Stimulated activated CD8-positive, alpha-beta memory T cell treated with anti-CD3 and anti-CD28 coated beads, Interleukin-7, amount 100 ng/mL, for 4 hours (primary cell): ENCODE data around the gene ABCC2.
"Not testable (repeated sequence)": the region's sequence is repeated elsewhere in the genome, so short reads cannot be mapped to it uniquely, and the experiment has no call there.

Experiments
- DNase-seq, 2 donors: peaks; one replicate each; pipeline ENCODE4 v3.0.0-alpha.2; 2020; ENCODE audit warnings: low read depth in 2 of 2

Gene ABCC2

DNA sequence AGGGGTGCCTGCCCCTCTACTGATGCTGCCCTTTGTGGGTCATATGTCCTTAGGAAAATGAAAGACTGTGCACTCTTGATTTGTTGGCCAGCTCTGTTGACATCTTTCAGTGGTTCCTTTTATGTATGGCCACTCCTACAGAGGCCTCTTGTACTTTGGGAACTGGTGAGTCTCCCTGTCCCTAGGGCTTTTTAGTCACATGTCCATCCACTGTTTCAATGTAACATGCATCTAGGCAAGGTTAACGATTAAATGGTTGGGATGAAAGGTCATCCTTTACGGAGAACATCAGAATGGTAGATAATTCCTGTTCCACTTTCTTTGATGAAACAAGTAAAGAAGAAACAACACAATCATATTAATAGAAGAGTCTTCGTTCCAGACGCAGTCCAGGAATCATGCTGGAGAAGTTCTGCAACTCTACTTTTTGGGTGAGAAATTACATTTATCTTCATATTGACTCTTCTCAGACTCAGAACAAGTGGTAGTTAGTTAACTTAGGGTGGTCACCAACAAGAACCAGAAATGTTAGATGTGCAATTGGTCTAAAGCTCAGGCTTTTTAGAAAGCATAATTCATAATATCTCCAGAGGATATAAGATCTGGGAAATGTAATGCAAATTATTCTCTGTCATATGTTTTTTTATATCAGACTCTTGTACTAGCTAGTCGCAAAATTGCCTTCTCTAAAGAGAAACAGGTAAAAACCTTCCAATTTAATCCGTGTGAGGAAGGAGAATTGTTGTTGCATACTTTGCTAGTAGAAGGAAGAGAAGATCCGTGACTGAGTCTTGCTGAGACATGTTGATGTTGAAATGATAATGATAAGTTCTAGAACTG, at the start of gene ABCC2:
TSS of gene ABCC2 (plus strand) at position 194 of the 840 bp plus-strand sequence. CDS start at position 399, 205 bp downstream.
- no peak for DNase-seq

DNA sequence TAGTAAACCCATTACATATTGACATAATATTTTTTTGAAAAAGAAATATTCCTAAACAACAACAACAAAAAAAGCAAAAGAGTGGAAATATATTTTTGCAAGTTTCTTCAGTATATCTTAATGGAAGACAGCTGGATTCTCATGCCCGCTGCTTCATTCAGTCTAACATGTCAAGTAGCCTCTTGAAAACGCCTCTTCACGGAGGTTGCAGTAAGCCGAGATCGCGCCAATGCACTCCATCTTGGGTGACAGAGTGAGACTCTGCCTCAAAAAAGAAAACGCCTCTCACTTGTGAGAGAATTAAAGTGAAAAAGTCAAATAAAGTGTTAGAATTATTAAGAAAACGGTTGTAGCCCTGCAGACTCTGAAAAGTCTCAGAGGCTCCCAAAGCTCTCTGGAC, 49.1 kb upstream of the ABCC2 start:
- DNase-seq: no peak

DNA sequence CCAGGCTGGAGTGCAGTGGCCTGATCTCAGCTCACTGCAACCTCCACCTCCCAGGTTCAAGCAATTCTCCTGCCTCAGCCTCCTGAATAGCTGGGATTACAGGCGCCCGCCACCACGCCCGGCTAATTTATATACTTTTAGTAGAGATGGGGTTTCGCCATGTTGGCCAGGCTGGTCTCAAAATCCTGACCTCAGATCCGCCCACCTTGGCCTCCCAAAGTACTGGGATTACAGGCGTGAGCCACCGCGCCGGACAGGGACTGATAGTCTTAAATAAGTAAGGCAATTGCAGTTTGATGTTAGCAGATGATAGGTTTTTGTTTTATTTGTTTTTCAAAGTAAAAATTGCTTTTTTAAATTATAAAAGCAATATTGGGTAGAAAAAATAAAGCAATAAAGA, 48.3 kb upstream of the ABCC2 start:
- DNase-seq: not testable (repeated sequence)

DNA sequence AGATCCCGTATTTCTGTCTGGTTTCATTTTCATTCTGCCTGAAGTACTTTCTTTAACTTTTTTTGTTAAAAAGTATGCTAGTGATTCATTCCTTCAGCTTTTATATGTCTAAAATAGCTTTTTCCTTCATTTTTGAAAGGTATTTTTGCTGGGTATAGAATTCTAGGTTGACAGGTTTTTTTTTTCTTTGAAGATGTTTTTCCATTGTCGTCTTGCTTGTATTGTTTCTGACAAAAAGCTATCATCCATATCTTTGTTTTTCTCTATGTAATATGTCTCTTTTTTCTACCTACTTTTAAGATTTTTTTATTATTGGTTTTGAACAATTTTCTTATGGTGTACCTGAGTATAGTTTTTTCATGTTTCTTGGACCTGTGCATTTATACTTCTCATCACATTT, 42.2 kb upstream of the ABCC2 start:
- no peak for DNase-seq

DNA sequence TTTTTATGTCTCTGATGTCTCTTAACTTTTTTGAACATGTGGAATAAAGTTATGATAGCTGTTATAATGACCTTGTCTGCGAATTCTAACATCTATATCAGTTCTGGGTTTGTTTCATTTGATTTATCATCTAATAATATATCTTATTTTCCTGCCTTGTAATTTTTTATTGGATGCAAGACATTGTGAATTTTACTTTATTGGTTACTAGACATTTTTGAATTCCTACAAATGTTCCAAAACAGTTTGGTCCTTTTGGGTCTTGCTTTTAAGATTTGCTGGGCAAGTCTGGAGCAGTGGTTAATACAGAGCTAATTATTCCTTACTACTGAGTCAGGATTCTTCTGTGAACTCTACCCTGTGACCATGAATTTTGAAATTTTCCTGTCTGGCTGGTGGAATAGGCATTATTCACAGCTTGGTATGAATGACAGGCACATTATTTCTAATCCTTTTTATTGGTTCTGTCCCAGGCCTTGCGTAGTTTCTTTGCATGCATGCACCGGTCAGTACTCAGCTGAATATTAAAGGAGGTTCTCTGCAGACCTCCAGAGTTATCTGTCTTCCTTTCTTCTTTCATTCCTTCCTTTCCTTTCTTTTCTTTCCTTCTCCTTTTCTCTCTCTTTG, 41.4 kb upstream of the ABCC2 start:
- no peak for DNase-seq

DNA sequence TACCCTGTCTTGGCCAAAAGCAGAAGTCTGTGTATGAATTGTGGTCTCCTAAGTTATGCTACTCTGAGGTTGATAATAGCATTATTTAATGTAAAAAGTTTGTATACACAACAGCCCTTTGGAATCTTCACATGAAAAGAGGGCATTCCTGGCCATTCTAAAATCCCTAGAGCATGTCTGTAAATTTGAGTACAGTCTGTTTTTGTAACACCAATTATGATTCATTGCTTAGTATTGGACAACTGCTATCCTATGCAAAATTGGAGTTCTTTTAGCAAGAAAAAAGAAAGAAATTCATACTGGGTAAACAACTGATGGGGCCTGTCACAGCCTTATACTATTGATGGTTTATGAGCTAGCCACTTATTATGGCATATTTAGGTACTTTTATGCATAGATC, 40.2 kb upstream of the ABCC2 start:
- no peak for DNase-seq

DNA sequence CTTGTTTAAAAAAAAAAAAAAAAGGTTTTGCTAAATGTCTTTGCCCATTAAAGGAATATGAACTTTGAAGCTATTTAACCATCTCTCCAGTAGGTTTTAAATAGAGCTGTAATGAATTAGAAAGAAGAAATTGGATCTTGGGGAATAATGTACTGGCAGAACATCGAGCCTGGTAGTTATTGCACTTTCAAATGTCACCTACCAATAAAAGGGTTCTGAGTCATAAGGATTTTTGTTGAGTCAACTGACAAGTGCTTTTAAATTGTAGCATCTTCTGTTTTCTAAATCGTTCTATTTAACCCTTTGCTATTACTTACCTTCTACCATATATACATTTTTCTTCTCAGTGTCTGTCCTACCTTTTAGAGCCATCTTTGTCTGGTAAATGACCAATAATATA, 39.7 kb upstream of the ABCC2 start:
- no peak for DNase-seq

DNA sequence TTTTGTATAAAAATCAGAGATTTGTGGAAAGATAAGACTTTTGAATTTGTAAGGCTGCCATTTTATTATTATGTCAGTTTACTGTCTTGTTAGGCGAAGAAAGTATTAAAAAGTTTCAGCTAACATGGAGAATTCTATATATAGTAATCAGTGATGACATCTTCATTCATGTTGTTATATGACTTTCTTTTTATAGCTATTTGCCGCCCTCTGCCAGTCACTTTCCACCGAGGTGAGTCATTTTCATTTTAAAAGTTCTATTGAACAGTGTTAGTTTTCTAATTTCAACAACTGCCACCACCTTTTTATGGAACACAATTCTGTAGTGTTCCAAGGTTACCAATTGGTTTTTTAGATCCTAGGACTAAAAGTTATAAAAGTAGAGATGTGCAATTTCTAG, 38.6 kb upstream of the ABCC2 start:
- DNase-seq: no peak

DNA sequence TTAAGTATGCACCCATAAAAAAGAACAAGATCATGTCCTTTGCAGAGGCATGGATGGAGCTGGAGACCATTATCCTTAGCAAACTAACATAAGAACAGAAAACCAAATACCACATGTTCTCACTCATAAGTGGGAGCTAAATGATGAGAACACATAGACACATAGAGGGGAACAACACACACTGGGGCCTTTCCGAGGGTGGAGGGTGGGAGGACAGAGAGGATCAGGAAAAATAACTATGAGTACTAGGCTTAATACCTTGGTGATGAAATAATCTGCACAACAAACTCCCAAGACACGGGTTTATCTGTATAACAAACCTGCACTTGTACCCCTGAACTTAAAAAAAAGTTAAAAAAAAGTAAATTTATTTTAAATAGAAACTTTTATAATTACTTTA, 36.3 kb upstream of the ABCC2 start:
- DNase-seq: not testable (repeated sequence)

DNA sequence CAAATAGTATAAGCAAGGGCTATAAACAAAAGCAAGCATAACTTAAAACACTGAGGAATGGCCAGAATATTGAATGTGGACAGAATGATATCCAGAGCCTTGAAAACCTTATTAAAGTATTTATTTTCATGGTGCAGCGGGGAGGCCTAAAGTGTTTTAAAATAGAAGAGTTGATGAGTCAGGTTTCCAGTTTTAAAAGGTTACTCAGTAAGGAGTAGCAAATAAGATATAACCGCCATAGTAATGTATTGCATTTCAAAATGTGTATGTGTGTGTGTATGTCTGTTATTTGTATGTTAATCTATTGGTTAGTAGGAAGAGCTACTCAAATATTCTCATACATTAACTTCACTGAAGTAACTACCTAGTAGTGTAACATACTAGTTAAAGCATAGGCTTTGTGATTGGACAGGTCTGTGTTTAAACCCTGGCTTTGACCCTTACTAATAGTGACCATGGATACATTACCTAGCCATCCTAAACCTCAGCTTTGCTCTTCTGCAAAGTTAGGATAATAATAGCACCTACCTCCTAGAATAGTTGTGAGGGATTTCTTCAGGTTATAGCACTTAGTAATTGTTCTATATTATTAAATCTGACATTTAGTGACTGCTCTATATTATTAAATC, 33.5 kb upstream of the ABCC2 start:
- no peak for DNase-seq

DNA sequence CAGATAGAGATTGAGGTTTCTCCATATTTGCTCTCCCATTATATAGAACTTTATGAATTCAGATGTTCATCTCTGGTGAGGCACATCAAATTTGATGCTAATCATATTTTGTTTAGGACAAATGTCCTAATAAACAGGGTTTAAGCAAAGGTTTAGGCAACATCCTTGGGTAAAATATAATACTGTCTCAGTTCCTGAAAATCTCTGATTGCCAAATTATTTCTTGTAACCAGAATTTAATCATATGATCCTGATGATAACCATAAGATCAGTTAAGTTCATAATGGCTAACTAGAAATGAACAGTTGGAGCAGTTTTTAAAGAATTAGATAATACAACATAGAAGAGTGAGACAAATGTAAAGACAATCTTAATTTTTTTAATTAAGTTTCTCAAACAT, 31.8 kb upstream of the ABCC2 start:
- no peak for DNase-seq

DNA sequence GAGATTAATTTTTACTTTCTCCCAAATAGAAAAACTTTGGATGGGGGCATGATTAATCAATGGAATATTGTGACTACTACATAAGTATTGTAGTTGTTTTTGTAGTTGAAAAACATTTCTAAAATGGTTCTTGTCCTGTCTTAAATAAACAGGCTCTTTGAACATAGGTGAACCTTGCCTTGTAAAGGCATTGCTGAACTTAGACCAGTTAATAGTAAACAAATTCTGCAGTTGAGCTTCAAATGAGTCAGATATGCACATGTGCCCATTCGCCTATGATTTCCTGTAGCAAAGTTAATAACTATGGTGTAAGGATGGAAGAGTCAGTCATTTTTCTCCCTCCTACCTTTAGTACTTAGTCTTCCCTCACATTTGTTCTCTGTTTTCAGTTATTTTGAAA, 27.8 kb upstream of the ABCC2 start:
- no peak for DNase-seq

DNA sequence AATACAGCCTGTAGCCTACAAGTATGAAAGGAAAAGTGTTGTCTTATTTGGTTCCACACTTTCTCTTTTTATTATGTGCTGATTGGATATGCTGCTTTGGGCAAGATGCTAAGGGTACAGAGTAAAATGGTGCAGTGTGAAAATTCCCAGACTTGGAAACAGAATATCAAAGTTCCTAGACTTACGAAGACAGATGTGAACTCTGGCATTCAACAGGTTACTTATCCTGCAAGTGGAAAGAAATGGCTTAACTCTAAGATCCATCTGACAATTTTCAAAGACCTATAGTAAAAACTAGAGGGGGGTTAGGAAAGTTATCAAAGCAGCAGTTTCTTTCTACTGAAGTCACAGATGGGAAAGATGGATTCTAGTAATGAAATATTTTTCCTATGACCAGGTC, 26.3 kb upstream of the ABCC2 start:
- no peak for DNase-seq

DNA sequence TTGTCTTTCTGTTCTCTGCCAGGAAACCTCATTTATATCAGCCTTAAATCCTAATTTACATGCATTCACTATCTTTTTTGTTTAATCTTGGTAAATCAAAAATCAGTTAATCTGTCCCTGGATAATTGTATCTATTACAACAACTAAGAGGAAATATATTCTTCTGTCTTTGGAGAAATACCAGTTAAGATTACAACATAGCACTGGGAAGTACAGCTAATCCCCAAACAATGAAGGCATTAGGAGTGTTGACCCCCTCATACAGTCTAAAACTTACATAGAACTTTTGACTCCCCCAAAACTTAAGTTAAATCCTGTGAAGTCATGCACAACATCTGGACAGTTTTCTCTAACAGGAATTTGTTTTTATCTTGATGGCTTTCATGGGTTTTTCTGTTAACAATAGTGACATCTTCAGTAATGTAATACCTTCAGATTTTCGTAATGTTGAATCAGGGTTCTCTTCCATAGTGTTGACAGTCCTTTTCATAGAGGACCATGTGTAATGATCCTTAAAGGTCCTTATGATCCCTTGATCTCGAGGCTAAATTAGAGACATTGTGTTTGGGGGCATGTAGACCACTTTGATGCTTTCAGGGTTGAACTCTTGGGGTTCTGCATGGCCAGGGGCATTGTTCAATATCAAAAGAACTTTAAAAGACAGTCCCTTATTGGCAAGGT, 24.1 kb upstream of the ABCC2 start:
- DNase-seq: no peak

DNA sequence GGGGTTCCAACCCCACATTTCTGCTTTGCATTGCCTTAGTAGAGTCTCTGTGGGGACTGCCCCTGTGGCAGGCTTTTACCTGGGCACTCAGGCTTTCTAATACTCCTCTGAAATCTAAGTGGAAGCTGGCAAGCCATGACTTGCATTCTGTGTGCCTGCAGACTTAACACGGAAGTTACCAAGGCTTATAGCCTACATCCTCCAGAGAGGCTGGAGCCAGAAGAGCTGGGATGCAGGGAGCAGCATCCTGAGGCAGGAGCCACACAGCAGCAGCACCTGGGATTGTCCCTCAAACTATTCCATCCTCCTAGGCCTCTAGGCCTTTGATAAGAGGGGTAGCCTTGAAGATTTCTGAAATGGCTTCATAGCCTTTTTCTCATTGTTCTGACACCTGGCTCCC, 22.1 kb upstream of the ABCC2 start:
- DNase-seq: no peak

DNA sequence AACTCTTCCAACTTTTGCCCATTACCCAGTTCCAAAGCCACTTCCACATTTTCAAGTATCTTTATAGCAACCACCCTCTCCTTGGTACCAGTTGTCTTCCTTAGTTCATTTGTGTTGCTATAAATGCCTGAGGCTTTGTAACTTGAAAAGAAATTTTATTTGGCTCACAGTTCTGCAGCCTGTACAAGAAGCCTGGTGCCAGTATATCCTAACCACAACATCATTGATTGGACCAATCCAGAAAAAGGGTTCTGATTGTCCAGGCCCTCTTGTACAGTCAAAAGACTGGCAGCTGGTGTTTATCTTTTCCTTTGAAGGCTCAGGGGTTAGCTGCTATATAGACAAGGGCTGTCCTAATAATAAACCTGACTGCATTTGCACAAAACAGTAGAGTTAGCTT, 21.1 kb upstream of the ABCC2 start:
- no peak for DNase-seq

DNA sequence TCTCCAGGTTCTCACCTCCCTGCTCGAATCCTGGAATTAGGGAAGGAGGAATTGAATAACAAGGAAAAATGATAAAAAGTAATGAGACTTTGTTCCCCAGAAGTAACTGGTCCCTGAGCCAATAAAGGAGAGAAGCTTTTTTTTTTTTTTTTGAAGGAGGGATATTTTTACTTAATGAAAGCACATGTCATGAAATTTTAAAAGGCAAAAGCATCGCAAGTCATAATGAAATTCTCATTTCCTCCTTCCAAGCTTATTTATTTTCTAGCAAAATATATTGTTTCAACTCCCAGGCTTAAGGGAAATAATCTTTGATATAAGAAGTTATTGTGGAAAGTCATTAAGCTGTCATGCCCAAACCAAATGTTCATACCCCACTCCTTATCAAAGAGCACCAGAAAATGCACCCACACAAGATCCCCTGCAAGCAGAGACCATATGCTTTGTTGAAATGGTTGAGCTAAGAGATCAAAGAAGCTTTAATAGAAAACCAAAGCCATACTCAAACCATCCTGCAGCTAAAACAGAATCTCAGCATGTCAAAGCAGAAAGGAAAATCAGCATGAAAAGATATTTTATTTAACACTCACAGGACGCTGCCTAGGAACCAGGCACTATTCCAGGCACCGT, 16.7 kb upstream of the ABCC2 start:
- DNase-seq: no peak

DNA sequence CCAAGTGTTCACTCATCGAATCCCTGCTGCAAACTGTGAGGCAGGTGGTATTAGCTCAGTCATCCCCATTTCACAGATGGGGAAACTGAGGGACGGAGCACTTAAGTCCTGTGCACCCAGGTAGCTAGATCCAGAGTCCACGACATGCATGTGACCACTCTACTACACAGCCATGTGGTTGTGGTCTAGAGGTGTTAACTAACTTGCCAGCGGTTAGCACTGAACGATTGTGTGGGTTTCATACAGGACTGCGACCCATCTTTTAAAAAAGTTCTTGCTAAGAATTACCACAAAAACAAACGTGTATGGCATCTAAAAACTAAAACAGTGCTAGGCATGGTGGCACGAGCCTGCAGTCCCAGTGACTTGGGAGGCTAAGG, 16.1 kb upstream of the ABCC2 start:
- no peak for DNase-seq

DNA sequence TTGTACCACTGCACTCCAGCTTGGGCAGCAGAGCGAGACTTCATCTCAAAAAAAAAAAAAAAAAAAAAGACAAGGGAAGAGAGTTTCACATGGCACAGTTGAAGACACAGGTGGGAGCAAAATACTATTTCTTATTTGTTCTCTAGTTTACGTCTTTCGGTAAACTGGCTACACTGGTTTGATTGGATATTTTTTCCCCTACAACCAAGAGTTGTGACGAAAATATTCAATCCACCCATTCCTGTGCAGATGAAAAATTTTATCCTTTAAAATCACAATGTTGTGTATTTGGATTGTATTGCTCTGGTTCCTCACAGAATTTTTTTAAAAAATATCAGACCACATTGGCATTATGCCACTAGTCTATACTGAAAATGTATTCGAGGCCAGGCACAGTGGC, 14.5 kb upstream of the ABCC2 start:
- no peak for DNase-seq

DNA sequence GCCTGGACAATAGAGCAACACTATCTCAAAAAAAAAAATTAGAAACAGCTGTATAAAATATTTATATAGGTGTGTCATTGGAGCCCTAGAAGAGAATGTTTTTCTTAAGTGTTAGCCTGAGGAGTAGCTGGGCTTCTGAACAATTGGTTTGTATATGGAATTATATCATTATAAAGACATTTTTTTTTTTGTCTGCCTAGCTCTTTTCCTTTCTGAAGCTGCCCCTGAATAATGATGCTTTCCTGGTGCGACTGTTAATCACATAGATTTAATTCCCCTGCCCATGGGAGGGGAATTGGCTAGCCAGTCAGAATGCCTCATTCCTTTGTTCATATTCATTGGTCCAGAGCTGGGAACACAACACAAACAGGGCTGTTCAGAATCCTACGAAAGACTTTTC, 13.9 kb upstream of the ABCC2 start:
- no peak for DNase-seq

DNA sequence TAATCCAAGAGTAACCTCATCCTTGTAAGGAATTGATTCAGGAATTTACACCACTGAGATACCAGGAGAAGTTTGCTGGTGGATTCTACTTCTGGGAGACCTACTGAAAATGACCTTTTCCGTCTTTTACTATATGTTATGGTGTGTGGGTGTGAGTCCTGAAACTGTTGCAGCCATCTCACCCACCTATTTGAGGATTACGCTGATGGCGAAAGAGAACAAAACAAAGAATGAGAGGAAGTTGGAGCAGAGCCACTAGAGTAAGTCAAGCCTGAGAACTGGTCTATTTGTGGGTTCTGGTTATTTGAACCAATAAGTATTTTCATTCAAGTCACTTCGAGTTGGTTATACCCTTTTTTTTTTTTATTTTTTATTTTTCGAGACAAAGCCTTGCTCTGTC, 12.7 kb upstream of the ABCC2 start:
- no peak for DNase-seq

DNA sequence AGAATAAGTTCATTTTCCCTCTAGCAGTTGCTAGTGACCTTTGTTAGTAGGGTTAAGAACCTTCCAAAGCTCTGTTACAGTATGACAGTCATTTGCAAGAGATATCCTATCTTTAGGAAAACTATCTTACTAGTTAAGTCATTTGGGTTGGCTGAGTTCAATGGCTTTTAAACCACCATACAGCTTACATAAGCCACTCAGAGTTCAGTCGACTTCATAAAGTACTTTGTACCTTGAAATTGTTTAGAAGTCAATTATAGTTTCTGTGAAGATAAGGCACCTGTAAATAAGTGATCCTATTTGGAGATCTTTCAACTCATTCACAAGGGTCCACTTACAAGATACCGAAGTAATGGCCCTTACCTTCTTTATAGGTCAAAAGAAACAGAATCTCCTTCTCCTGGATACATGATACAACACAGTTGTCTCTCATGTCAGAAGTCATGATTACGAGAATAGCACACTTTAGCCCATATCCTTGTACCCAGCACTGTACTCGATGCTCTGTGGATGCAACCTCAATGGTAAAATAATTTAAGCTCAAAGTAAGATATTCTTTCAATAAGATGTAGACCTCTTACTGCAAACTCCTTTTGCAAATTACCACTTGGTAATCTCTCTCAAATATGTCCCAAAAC, 11.9 kb upstream of the ABCC2 start:
- no peak for DNase-seq
